Keratinocyte (primary cell): ENCODE data around the gene AOPEP. TPM values are rescaled to one million over a fixed set of nuclear protein-coding genes. Genes with fewer than 3 reads are reported as not detected.
A peak's percentile ranks its signal among the peaks of the same experiment; 100 is the strongest.

ENCODE experiments used
- DNase-seq: peaks from one replicate; pipeline ENCODE4 v3.0.0-alpha.2; 2011; ENCODE audit warnings: low read depth, missing footprints, low spot score
- FAIRE-seq: peaks from 2 replicates; lab custom pipeline; 2011; peaks lifted over from hg19 to GRCh38; lab: Jason Lieb, UNC
- H2AFZ ChIP-seq: 2 replicates; pipeline ENCODE4 v1.6.0; 2012; ENCODE audit warnings: low read length, control low read depth, inconsistent platforms; ENCODE audit not compliant: control insufficient read depth
- H3K27ac ChIP-seq: 2 replicates; pipeline ENCODE4 v1.5.1; 2011; ENCODE audit warnings: low read length; ENCODE audit not compliant: control insufficient read depth, insufficient read depth
- H3K27me3 ChIP-seq: 3 replicates; pipeline ENCODE4 v1.6.0; 2011; ENCODE audit warnings: low read length; ENCODE audit not compliant: control insufficient read depth, insufficient read depth; ENCODE audit errors: extremely low read depth
- H3K36me3 ChIP-seq, 2 experiments: 2 replicates in 1 of 2; 3 replicates in 1 of 2; pipeline ENCODE4 v1.5.1; 2011; ENCODE audit warnings: low read length in 2 of 2, mild to moderate bottlenecking in 1 of 2; ENCODE audit not compliant: control insufficient read depth in 2 of 2, insufficient read depth in 2 of 2; ENCODE audit errors: extremely low read depth in 1 of 2
- H3K4me1 ChIP-seq: 3 replicates; pipeline ENCODE4 v1.5.1; 2011; ENCODE audit warnings: low read length; ENCODE audit not compliant: control insufficient read depth, insufficient read depth; ENCODE audit errors: extremely low read depth
- H3K4me2 ChIP-seq: 3 replicates; pipeline ENCODE4 v1.6.0; 2011; ENCODE audit warnings: low read depth, low read length; ENCODE audit not compliant: control insufficient read depth, insufficient read depth; ENCODE audit errors: extremely low read depth
- H3K4me3 ChIP-seq, 3 experiments: fragments of 200-600 bp in 1 of 3; sonication (generic) in 1 of 3; 2 replicates in 2 of 3; 3 replicates in 1 of 3; pipeline ENCODE4 v1.5.1; 2011 to 2016; ENCODE audit warnings: low read length in 3 of 3, mild to moderate bottlenecking in 3 of 3, control low read depth in 2 of 3, inconsistent platforms in 1 of 3, low read depth in 1 of 3, mixed read lengths in 1 of 3, mixed run types in 1 of 3, moderate library complexity in 1 of 3; ENCODE audit not compliant: control insufficient read depth in 2 of 3, insufficient read depth in 2 of 3; ENCODE audit errors: extremely low read depth in 1 of 3
- H3K79me2 ChIP-seq: 2 replicates; pipeline ENCODE4 v1.6.0; 2012; ENCODE audit warnings: low read length; ENCODE audit not compliant: control insufficient read depth, insufficient read depth
- H3K9ac ChIP-seq: 3 replicates; pipeline ENCODE4 v1.6.0; 2011; ENCODE audit warnings: low read length; ENCODE audit not compliant: control insufficient read depth, insufficient read depth; ENCODE audit errors: extremely low read depth
- H3K9me1 ChIP-seq: 3 replicates; pipeline ENCODE4 v1.6.0; 2011; ENCODE audit warnings: low read length; ENCODE audit not compliant: control insufficient read depth, insufficient read depth; ENCODE audit errors: extremely low read depth
- H3K9me3 ChIP-seq: 2 replicates; pipeline ENCODE4 v1.5.1; 2012; ENCODE audit warnings: low read depth, low read length; ENCODE audit not compliant: control insufficient read depth
- H4K20me1 ChIP-seq: 3 replicates; pipeline ENCODE4 v1.6.0; 2011; ENCODE audit warnings: low read length; ENCODE audit not compliant: control insufficient read depth, insufficient read depth; ENCODE audit errors: extremely low read depth
- EZH2 ChIP-seq: IDR thresholded peaks from one replicate; pipeline ENCODE4 v1.6.1; 2012; ENCODE audit warnings: inconsistent platforms, mild to moderate bottlenecking, low read length, moderate library complexity
- dilution Hi-C: fragments of 300-500 bp; cut with MboI; formaldehyde crosslinking; loops from one replicate; pipeline ENCODE4 v1.7.0; 2020; ENCODE audit warnings: low sequenced_read_pairs; ENCODE audit not compliant: extremely low pct_ligation_motif_present
- polyA plus RNA-seq, 5 experiments: library from polyadenylated mRNA; depleted of rRNA in 3 of 5; stranded (reverse) in 3 of 5; stranded (forward) in 1 of 5; unstranded in 1 of 5; fragments of >200 nt; gene quantifications; 1 replicate in 1 of 5; 2 replicates in 3 of 5; 3 replicates in 1 of 5; pipeline versions ENCODE4 v1.2.1 to v1.2.3, GENCODE V29; 2011 to 2012; ENCODE audit warnings: missing spikeins in 2 of 5, low read depth in 1 of 5, low replicate concordance in 1 of 5
- TF ChIP-seq, protein P1 (sequence below), 3 experiments: IDR thresholded peaks in 1 of 3; conservative IDR thresholded peaks in 1 of 3; optimal IDR thresholded peaks in 1 of 3; 2 replicates in 2 of 3; 3 replicates in 1 of 3; pipeline versions ENCODE3 to v1.5.1; 2011; ENCODE audit warnings: low read length in 3 of 3, mild to moderate bottlenecking in 3 of 3, moderate library complexity in 2 of 3, control low read depth in 1 of 3, inconsistent platforms in 1 of 3; ENCODE audit not compliant: insufficient read depth in 2 of 3; ENCODE audit errors: extremely low read depth in 1 of 3

The AOPEP gene
- polyA plus RNA-seq, 1 donor (not counting 4 experiments of a cell fraction or from before 2014, with no cell fraction given) = 27.0 TPM

DNA sequence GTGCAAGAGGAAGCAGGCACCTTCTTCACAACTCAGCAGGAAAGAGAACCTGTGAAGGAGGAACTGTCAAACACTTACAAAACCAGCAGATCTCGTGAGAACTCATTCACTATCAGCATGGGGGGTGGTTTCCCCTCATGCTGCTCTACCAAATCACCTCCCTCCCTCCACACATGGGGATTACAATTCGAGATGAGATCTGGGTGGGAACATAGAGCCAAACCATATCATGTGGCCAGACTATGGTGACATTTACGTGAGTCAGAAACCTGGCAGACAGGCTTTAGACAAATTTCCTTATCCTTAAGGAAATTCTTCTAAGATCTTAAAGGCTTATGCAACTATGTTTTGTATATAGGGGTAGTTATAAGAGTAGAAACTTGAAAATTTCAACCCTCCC lies 8.7 kb upstream of the AOPEP start:
- Histone ChIP-seq H3K4me1 (peaks cover 21% of the 10 kb centered on the region), H3K36me3 (no peaks in the 10 kb centered on the region), H3K9me1 (no peaks in the 10 kb centered on the region), H3K27me3 (no peaks in the 10 kb centered on the region), H3K9me3 (no peaks in the 10 kb centered on the region), H3K4me2 (no peak overlapping the region), H4K20me1 (no peaks in the 10 kb centered on the region), H3K4me3 (no peak overlapping the region), H3K27ac (no peak overlapping the region), H2AFZ (peak overlapping the region; percentile 3), H3K9ac (no peak overlapping the region), H3K79me2 (no peaks in the 10 kb centered on the region)
- no peak for TF ChIP-seq EZH2
- TF ChIP-seq, protein P1, sequence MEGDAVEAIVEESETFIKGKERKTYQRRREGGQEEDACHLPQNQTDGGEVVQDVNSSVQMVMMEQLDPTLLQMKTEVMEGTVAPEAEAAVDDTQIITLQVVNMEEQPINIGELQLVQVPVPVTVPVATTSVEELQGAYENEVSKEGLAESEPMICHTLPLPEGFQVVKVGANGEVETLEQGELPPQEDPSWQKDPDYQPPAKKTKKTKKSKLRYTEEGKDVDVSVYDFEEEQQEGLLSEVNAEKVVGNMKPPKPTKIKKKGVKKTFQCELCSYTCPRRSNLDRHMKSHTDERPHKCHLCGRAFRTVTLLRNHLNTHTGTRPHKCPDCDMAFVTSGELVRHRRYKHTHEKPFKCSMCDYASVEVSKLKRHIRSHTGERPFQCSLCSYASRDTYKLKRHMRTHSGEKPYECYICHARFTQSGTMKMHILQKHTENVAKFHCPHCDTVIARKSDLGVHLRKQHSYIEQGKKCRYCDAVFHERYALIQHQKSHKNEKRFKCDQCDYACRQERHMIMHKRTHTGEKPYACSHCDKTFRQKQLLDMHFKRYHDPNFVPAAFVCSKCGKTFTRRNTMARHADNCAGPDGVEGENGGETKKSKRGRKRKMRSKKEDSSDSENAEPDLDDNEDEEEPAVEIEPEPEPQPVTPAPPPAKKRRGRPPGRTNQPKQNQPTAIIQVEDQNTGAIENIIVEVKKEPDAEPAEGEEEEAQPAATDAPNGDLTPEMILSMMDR (optimal IDR thresholded peaks at IDR 0.05 in 1 of 3, IDR thresholded peaks at IDR 0.05 in 1 of 3, conservative IDR thresholded peaks at IDR 0.05 in 1 of 3; ENCODE audit: extremely low read depth in 1 of 3, insufficient read depth in 2 of 3, low read length in 3 of 3) = no peak
- dilution Hi-C loops = no loop called here
- no peak for DNase-seq
- peak; percentile 56 for FAIRE-seq

- no peaks in the 10 kb centered on the region for H3K9me3 ChIP-seq
- no peak overlapping the region for H3K27ac ChIP-seq
- DNase-seq (no peak), FAIRE-seq (no peak)
- H3K4me2 ChIP-seq = no peak overlapping the region
- H3K79me2 ChIP-seq = no peaks in the 10 kb centered on the region
- TF ChIP-seq EZH2 = no peak
- TF ChIP-seq, protein P1 (optimal IDR thresholded peaks at IDR 0.05 in 1 of 3, IDR thresholded peaks at IDR 0.05 in 1 of 3, conservative IDR thresholded peaks at IDR 0.05 in 1 of 3; ENCODE audit: extremely low read depth in 1 of 3, insufficient read depth in 2 of 3, low read length in 3 of 3) = no peak
- no peak overlapping the region for H3K9ac ChIP-seq
- no peak overlapping the region for H3K4me3 ChIP-seq
- dilution Hi-C loops = no loop called here
- H3K4me1 ChIP-seq = peaks cover 21% of the 10 kb centered on the region
- no peaks in the 10 kb centered on the region for H3K36me3 ChIP-seq
- no peaks in the 10 kb centered on the region for H4K20me1 ChIP-seq
- H3K9me1 ChIP-seq = no peaks in the 10 kb centered on the region
- no peak overlapping the region for H2AFZ ChIP-seq
- H3K27me3 ChIP-seq = no peaks in the 10 kb centered on the region
Measured at GRCh38 chr9:94718936-94719335, 7.6 kb upstream of the AOPEP start.
